SK-N-SH treated with all-trans-retinoic acid at 6 μM for 48 hours (cell line): ENCODE results near the gene ITM2C.

Source experiments
- BACH2 ChIP-seq: fragments of 250-450 bp; sonication (Bioruptor Pico); IDR thresholded peaks from 2 replicates; pipeline ENCODE4 v1.9.0; 2021; ENCODE audit warnings: mild to moderate bottlenecking, borderline replicate concordance
- CSDC2 ChIP-seq: fragments of 250-450 bp; sonication (Bioruptor Pico); IDR thresholded peaks from 2 replicates; pipeline ENCODE4 v1.5.0; 2020; ENCODE audit warnings: mild to moderate bottlenecking, moderate library complexity
- GLIS3 ChIP-seq: fragments of 250-450 bp; sonication (Bioruptor Pico); IDR thresholded peaks from 2 replicates; pipeline ENCODE4 v1.5.0; 2020; ENCODE audit warnings: mild to moderate bottlenecking, moderate library complexity
- ISL1 ChIP-seq: fragments of 250-450 bp; sonication (Bioruptor Pico); IDR thresholded peaks from 2 replicates; pipeline ENCODE4 v2.1.2; 2022; ENCODE audit warnings: mild to moderate bottlenecking, moderate library complexity
- RARB ChIP-seq: fragments of 250-450 bp; sonication (Bioruptor Pico); IDR thresholded peaks from 2 replicates; pipeline ENCODE4 v1.8.0; 2021; ENCODE audit warnings: mild to moderate bottlenecking, moderate library complexity
- ZC3H10 ChIP-seq: fragments of 250-450 bp; sonication (Bioruptor Pico); IDR thresholded peaks from 2 replicates; pipeline ENCODE4 v1.5.1; 2021; ENCODE audit warnings: mild to moderate bottlenecking, moderate library complexity
- ZNF565 ChIP-seq: fragments of 450-650 bp; formaldehyde crosslinking; conservative IDR thresholded peaks from 2 replicates; pipeline ENCODE4 v1.5.0; 2020; ENCODE audit warnings: low read depth, mild to moderate bottlenecking, moderate library complexity
- TF ChIP-seq, protein P1 (sequence below): fragments of 250-450 bp; sonication (Bioruptor Pico); IDR thresholded peaks from 2 replicates; pipeline ENCODE4 v1.8.0; 2020; ENCODE audit warnings: mild to moderate bottlenecking, moderate library complexity, borderline replicate concordance

- no peak for TF ChIP-seq ZNF565
- TF ChIP-seq RARB (CRISPR knock-in tag) = no peak
- no peak for TF ChIP-seq CSDC2 (CRISPR knock-in tag)
- no peak for TF ChIP-seq GLIS3 (CRISPR knock-in tag)
- TF ChIP-seq BACH2 (CRISPR knock-in tag) = no peak
- TF ChIP-seq, protein P1, sequence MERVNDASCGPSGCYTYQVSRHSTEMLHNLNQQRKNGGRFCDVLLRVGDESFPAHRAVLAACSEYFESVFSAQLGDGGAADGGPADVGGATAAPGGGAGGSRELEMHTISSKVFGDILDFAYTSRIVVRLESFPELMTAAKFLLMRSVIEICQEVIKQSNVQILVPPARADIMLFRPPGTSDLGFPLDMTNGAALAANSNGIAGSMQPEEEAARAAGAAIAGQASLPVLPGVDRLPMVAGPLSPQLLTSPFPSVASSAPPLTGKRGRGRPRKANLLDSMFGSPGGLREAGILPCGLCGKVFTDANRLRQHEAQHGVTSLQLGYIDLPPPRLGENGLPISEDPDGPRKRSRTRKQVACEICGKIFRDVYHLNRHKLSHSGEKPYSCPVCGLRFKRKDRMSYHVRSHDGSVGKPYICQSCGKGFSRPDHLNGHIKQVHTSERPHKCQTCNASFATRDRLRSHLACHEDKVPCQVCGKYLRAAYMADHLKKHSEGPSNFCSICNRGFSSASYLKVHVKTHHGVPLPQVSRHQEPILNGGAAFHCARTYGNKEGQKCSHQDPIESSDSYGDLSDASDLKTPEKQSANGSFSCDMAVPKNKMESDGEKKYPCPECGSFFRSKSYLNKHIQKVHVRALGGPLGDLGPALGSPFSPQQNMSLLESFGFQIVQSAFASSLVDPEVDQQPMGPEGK (CRISPR knock-in tag) = no peak
- no peak for TF ChIP-seq ISL1 (CRISPR knock-in tag)
- TF ChIP-seq ZC3H10 = no peak
Measured at GRCh38 chr2:230886206-230886605, 21.5 kb downstream of the ITM2C start.
